Adrenal gland (tissue), 12 donors: ENCODE results near the gene TBC1D19. TPM values are rescaled to one million over a fixed set of nuclear protein-coding genes. Genes with fewer than 3 reads are reported as not detected.

Experiments
- DNase-seq, 7 donors: peaks; one replicate each; pipeline ENCODE4 v3.0.0-alpha.2; 2019 to 2020
- H3K27ac ChIP-seq, 5 donors: fragments of 200-600 bp; sonication (generic) in 4 of 5; 1 replicate in 3 of 5; 2 replicates in 2 of 5; pipeline versions ENCODE4 v1.5.1 to v1.8.0; 2016 to 2020; ENCODE audit warnings: mild to moderate bottlenecking in 1 of 5
- H3K27me3 ChIP-seq: fragments of 200-600 bp; 2 replicates; pipeline ENCODE4 v1.8.0; 2021
- H3K36me3 ChIP-seq, 2 donors: fragments of 200-600 bp; replicated peaks in 1 of 2; 1 replicate in 1 of 2; 2 replicates in 1 of 2; pipeline versions ENCODE4 v1.5.1 to v1.8.0; 2018 to 2022
- H3K4me1 ChIP-seq, 2 donors: fragments of 200-600 bp; replicated peaks in 1 of 2; 1 replicate in 1 of 2; 2 replicates in 1 of 2; pipeline versions ENCODE4 v1.5.1 to v1.8.0; 2018 to 2021
- H3K4me3 ChIP-seq, 4 donors: fragments of 200-600 bp; sonication (generic) in 3 of 4; one replicate each; pipeline ENCODE4 v1.5.1; 2016 to 2018
- H3K9me3 ChIP-seq, 3 donors: fragments of 200-600 bp; sonication (generic) in 1 of 3; replicated peaks in 1 of 3; 1 replicate in 2 of 3; 2 replicates in 1 of 3; pipeline versions ENCODE4 v1.5.1 to v1.8.0; 2016 to 2021
- POLR2A ChIP-seq, 2 donors: fragments of 450-650 bp; IDR thresholded peaks; one replicate each; pipeline ENCODE4 v1.6.1; 2017; ENCODE audit warnings: antibody characterized with exemption in 2 of 2, mild to moderate bottlenecking in 2 of 2, moderate library complexity in 1 of 2
- WGBS, 4 donors: extraction: QIAGEN DNeasy Blood & Tissue Kit in 2 of 4; methylation state at CpG; one replicate each; pipeline versions ENCODE4 v1.1.5 to v1.1.7; 2013 to 2017; 5-methylcytosine and 5-hydroxymethylcytosine counted together
- intact Hi-C, 2 donors: fragments of 100-400 bp; cut with DNase I; formaldehyde crosslinking; loops; one replicate each; pipeline versions ENCODE4 v1.14.1 to v1.15.0; 2022 to 2023
- polyA plus RNA-seq, 3 donors: library from polyadenylated mRNA; stranded (reverse); fragments of 200-250 nt in 2 of 3; fragments of 350-450 nt in 1 of 3; fragmentation: Illumina TruSeq in 1 of 3; extraction: RNeasy Lipid Tissue Mini Kit (QIAGEN cat#74804) in 1 of 3; gene quantifications; one replicate each; pipeline ENCODE4 v1.2.3, GENCODE V29; 2013 to 2014
- total RNA-seq, 9 donors: library from RNA; depleted of rRNA in 4 of 9; stranded (reverse); fragments of >200 nt in 4 of 9; fragments of 120-200 nt in 1 of 9; fragmentation: NEBNext Ultra II Directional in 1 of 9; extraction: Animal tissue kit (Norgen Biotek cat#: 25700) in 1 of 9; gene quantifications; one replicate each; pipeline versions ENCODE4 v1.1.0 to v1.2.4, GENCODE V29; 2013 to 2023
- TF ChIP-seq, protein P1 (sequence below), 6 experiments: fragments of 450-650 bp in 4 of 6; fragments of 200-600 bp in 2 of 6; sonication (generic) in 1 of 6; IDR thresholded peaks; 1 replicate in 5 of 6; 2 replicates in 1 of 6; pipeline versions ENCODE4 v1.5.1 to v1.8.0; 2016 to 2021; ENCODE audit warnings: antibody characterized with exemption in 6 of 6, mild to moderate bottlenecking in 2 of 6, moderate library complexity in 1 of 6
- donor health status: healthy with polysubstance abuse.
- donor health status: Bipolar disorder and iron deficiency.
- donor health status: DM: yes; HTN: yes; CAD: no.
- donor health status: DM: no; HTN: no; CAD: no.
- donor health status: DM: no; HTN: no; CAD: no.
- donor health status: DM: yes; HTN: yes; CAD: no.

Gene TBC1D19
- total and polyA plus RNA-seq, 12 donors: 3.5 to 37.0 (median 14.4) TPM

DNA sequence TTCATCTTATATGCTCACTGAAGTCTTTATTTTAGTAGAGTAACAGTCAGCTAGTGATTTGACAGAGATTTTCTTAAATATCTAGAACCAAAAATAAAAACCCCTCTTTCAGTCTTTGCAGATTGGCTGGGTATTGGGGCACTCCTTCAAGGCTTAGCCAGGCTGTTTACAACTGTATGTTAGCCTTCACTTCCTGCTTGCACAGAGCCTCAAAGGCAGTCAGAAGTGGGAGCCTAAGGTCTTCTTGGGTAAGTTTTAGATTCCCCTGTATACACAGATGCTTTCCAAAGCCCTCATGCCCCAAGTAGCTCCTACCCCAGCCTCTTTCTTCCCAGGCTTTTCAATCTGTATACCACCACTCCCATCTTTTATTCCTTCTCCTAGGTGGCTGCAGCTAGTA is 140.7 kb downstream of the TBC1D19 start:
- intact Hi-C loops: loop anchor here (5.0 to 10.0 kb wide), 2 partner anchors 262 to 270 kb away; no protein-coding TSS in a partner anchor
- H3K4me1 ChIP-seq: peaks cover 0 to 6% of the 10 kb centered on the region in 2 donors
- H3K9me3 ChIP-seq: no peaks in the 10 kb centered on the region
- no peaks in the 10 kb centered on the region for H3K36me3 ChIP-seq
- DNase-seq: no peak
- no peak overlapping the region for H3K27ac ChIP-seq
- no peak for TF ChIP-seq POLR2A (IDR thresholded peaks at IDR 0.05)
- TF ChIP-seq, protein P1, sequence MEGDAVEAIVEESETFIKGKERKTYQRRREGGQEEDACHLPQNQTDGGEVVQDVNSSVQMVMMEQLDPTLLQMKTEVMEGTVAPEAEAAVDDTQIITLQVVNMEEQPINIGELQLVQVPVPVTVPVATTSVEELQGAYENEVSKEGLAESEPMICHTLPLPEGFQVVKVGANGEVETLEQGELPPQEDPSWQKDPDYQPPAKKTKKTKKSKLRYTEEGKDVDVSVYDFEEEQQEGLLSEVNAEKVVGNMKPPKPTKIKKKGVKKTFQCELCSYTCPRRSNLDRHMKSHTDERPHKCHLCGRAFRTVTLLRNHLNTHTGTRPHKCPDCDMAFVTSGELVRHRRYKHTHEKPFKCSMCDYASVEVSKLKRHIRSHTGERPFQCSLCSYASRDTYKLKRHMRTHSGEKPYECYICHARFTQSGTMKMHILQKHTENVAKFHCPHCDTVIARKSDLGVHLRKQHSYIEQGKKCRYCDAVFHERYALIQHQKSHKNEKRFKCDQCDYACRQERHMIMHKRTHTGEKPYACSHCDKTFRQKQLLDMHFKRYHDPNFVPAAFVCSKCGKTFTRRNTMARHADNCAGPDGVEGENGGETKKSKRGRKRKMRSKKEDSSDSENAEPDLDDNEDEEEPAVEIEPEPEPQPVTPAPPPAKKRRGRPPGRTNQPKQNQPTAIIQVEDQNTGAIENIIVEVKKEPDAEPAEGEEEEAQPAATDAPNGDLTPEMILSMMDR (IDR thresholded peaks at IDR 0.05): no peak
- no peaks in the 10 kb centered on the region for H3K27me3 ChIP-seq
- no peak overlapping the region for H3K4me3 ChIP-seq

DNA sequence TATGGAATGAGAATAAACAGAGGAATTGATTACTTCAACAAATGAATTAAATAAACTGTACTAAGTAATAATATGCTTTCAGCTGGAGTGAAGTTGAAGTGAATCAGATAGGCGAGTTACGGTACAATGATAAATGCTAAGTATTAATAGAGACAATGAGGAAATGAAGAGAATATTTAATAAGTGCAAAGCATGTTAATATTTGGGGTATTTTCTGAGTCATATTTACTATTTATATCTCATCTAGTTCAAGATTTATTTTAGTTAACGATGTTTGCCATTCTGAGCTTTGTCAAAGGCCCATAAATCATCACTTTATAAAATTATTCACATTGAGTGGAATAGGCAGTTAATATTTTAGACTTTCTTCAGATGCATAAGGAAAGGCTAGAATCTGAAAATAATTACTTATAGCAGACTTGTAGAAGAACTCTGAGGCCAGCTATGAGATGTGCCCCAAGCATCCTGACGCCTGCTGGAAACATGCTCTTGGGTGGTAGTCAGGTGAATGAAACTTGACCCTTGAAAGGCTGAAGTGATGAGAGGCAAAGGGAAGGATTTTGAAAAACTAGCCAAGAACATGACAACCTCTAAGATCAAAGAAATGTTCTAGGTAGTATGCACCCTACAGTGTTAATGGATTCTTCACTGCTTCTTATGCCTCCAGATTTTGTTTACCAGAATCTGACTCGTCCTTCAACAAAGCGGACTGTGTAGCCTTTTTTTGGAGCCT is 142.9 kb downstream of the TBC1D19 start:
- intact Hi-C loops: loop anchor here in 1 of 2 donors (10.0 kb wide), 1 partner anchor 272 kb away; no protein-coding TSS in a partner anchor
- Histone ChIP-seq H3K4me1 (peaks cover 0 to 6% of the 10 kb centered on the region in 2 donors), H3K27ac (no peak overlapping the region), H3K9me3 (no peaks in the 10 kb centered on the region), H3K36me3 (no peaks in the 10 kb centered on the region), H3K27me3 (no peaks in the 10 kb centered on the region), H3K4me3 (no peak overlapping the region)
- TF ChIP-seq POLR2A (IDR thresholded peaks at IDR 0.05): no peak
- TF ChIP-seq, protein P1 (IDR thresholded peaks at IDR 0.05): no peak
- WGBS, 4 donors: 82 to 84% (median 82%) methylated on average over 6 of the region's 6 CpGs
- no peak for DNase-seq

DNA sequence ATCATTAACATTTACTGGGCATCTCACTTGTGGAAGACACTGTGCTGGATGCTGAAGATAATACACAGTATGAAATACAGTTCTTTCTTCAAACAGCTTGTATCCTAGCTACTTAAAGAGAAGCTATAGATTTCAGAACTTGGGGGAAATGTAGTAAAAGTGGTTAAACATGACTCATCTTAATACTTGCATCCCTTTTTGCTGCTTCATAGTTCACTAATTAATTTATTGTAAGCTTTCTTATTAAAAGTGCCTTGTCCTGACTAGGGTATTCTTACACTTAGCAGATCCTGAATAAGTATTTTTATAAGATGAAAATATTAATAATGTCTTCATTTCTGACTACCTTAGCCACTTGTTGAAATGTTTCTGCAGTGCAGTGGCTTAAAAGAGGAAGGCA is 144.0 kb downstream of the TBC1D19 start:
- no peak for DNase-seq
- intact Hi-C loops: loop anchor here in 1 of 2 donors (10.0 kb wide), 1 partner anchor 273 kb away; no protein-coding TSS in a partner anchor
- Histone ChIP-seq H3K27ac (no peak overlapping the region), H3K27me3 (no peaks in the 10 kb centered on the region), H3K4me3 (no peak overlapping the region), H3K9me3 (no peaks in the 10 kb centered on the region), H3K4me1 (peaks cover 0 to 6% of the 10 kb centered on the region in 2 donors), H3K36me3 (no peaks in the 10 kb centered on the region)
- no peak for TF ChIP-seq POLR2A (IDR thresholded peaks at IDR 0.05)
- TF ChIP-seq, protein P1 (IDR thresholded peaks at IDR 0.05): no peak

DNA sequence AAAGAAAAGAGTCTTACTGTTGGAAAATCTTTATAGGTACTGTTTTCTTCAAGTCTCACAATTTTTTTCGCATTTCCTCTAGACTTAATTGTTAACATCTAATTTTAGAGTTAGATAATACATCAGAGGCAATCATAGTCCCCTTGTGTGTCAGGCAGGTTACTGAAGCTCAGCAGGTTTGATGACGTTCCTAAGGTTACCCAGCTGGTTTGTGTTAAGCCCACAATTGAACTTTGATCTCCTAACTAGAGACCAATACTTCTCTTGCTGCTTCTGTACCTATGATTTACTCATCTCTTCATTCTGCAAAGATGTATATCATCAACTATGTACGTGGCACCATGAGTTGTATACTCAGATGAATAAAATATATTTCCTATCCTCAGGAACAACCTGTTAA is 145.1 kb downstream of the TBC1D19 start:
- Histone ChIP-seq H3K9me3 (no peaks in the 10 kb centered on the region), H3K36me3 (no peaks in the 10 kb centered on the region), H3K4me1 (peaks cover 0 to 6% of the 10 kb centered on the region in 2 donors), H3K27me3 (no peaks in the 10 kb centered on the region), H3K27ac (no peak overlapping the region), H3K4me3 (no peak overlapping the region)
- DNase-seq: no peak
- intact Hi-C loops: loop anchor here in 1 of 2 donors (10.0 kb wide), 1 partner anchor 274 kb away; no protein-coding TSS in a partner anchor
- 94 to 99% (median 97%) methylated on average over 3 of the region's 3 CpGs for WGBS, 4 donors
- TF ChIP-seq, protein P1 (IDR thresholded peaks at IDR 0.05): no peak
- TF ChIP-seq POLR2A (IDR thresholded peaks at IDR 0.05): no peak
